Measurements from ENCODE around the gene EVX2.

Gene EVX2

DNA sequence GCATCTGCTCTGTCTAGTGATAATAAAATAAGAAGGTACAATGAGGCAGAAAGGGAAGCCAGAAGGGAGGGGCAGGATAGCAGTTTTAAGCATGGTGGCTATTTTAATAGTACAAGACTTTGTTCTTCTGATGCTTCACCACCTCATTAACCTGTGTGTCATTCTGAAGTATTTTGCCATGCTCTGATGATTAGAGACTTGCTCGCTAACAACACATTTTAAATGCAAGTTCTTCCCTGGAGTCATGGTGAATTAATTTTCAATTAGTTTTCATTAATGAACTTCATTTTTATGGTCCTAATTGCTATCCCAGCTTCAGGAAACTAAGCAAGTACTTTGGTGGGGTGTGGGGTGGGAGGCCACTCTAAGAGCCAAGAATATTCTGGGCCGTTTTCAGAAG, 56.0 kb downstream of the EVX2 start:
- Histone ChIP-seq H3K36me3 (ENCODE audit: insufficient read depth, low read length) (no peaks in the 10 kb centered on the region), H3K27me3 (ENCODE audit: insufficient read depth, low read length) (peaks cover 14% of the 10 kb centered on the region), H3K4me1 (ENCODE audit: insufficient read depth, low read length) (no peaks in the 10 kb centered on the region), H3K9me3 (ENCODE audit: low read length) (no peaks in the 10 kb centered on the region), H3K4me3 (ENCODE audit: low read length) (no peak overlapping the region), H2AFZ (ENCODE audit: low read depth, low read length) (no peak overlapping the region)

All from neuron (in vitro differentiated cells).